Panc1 (cell line): Measurements from ENCODE around the gene LRGUK. TPM values are rescaled to one million over a fixed set of nuclear protein-coding genes. Genes with fewer than 3 reads are reported as not detected.

ENCODE experiments used
- ATAC-seq: fragments of 200-7000 bp; cut with Tn5 transposase; 2 replicates; pipeline ENCODE4 v1.9.1; 2020; ENCODE audit warnings: mild to moderate bottlenecking, moderate library complexity
- BruUV-seq: library from RNA; stranded (reverse); fragments of 400-500 nt; replicated peaks from 2 replicates; lab custom pipeline; 2021; lab: Mats Ljungman, UMichigan
- CTCF ChIA-PET: fragments of 300-600 bp; sonication (Branson Sonifier 250); formaldehyde crosslinking; loops from one replicate; lab custom pipeline; 2022; ENCODE audit warnings: antibody characterized with exemption; lab: Charles Lee
- POLR2A ChIA-PET: fragments of 300-600 bp; sonication (Branson Sonifier 250); formaldehyde crosslinking; loops from one replicate; lab custom pipeline; 2022; ENCODE audit warnings: antibody characterized with exemption; lab: Charles Lee
- DNase-seq: peaks from one replicate; pipeline ENCODE4 v3.0.0-alpha.2; 2010; ENCODE audit warnings: low read depth, low spot score
- H3K27ac ChIP-seq: 2 replicates; pipeline ENCODE4 v1.5.1; 2011; ENCODE audit warnings: mild to moderate bottlenecking, low read length, inconsistent platforms
- H3K27me3 ChIP-seq: fragments of 200-500 bp; sonication (Bioruptor generic); 2 replicates; pipeline ENCODE4 v1.6.0; 2014; ENCODE audit warnings: low read length, inconsistent platforms; ENCODE audit not compliant: control insufficient read depth, insufficient read depth
- H3K36me3 ChIP-seq: fragments of 200-500 bp; sonication (Bioruptor generic); 2 replicates; pipeline ENCODE4 v1.5.1; 2014; ENCODE audit warnings: inconsistent platforms, mild to moderate bottlenecking, low read length, moderate library complexity; ENCODE audit not compliant: control insufficient read depth, insufficient read depth
- H3K4me1 ChIP-seq: 2 replicates; pipeline ENCODE4 v1.5.1; 2011; ENCODE audit warnings: inconsistent platforms, mild to moderate bottlenecking, low read length, moderate library complexity; ENCODE audit not compliant: control insufficient read depth, insufficient read depth
- H3K4me3 ChIP-seq, 2 experiments: 2 replicates each; pipeline ENCODE4 v1.5.1; 2011 to 2012; ENCODE audit warnings: low read depth in 2 of 2, low read length in 2 of 2, mild to moderate bottlenecking in 2 of 2, inconsistent platforms in 1 of 2, moderate library complexity in 1 of 2
- H3K9me3 ChIP-seq: fragments of 200-500 bp; sonication (Bioruptor generic); 2 replicates; pipeline ENCODE4 v1.5.1; 2014; ENCODE audit warnings: low read depth, mild to moderate bottlenecking, inconsistent platforms, low read length, moderate library complexity; ENCODE audit not compliant: control insufficient read depth, insufficient read depth
- POLR2AphosphoS5 ChIP-seq: IDR thresholded peaks from 2 replicates; pipeline ENCODE4 v1.6.1; 2012; ENCODE audit warnings: mild to moderate bottlenecking, low read depth, low read length, moderate library complexity
- SIN3A ChIP-seq: IDR thresholded peaks from 2 replicates; pipeline ENCODE4 v1.6.1; 2012; ENCODE audit warnings: low read depth, mild to moderate bottlenecking, low read length, moderate library complexity, borderline replicate concordance; ENCODE audit not compliant: insufficient read depth
- TCF7L2 ChIP-seq: IDR thresholded peaks from 2 replicates; pipeline ENCODE4 v1.6.1; 2011; ENCODE audit warnings: mild to moderate bottlenecking, low read depth, low read length, inconsistent platforms
- in situ Hi-C: cut with HindIII; loops from 2 replicates; pipeline ENCODE4 v1.10.0; 2016; ENCODE audit warnings: low sequenced_read_pairs, low pct_unique_long_range_greater_than_20kb
- intact Hi-C: fragments of 100-400 bp; cut with micrococcal nuclease; formaldehyde crosslinking; loops from one replicate; pipeline ENCODE4 v1.10.0; 2022; ENCODE audit not compliant: unreplicated experiment
- total RNA-seq: library from RNA; stranded (reverse); gene quantifications from one replicate; pipeline ENCODE4 v1.2.1, GENCODE V29; 2021; ENCODE audit not compliant: unreplicated experiment
- TF ChIP-seq, protein P1 (sequence below): fragments of 450-650 bp; IDR thresholded peaks from 2 replicates; pipeline ENCODE4 v1.5.1; 2017; ENCODE audit warnings: mild to moderate bottlenecking
- TF ChIP-seq, protein P2 (sequence below), 2 experiments: IDR thresholded peaks; 2 replicates each; pipeline ENCODE4 v1.6.1; 2011 to 2012; ENCODE audit warnings: low read depth in 2 of 2, control low read depth in 1 of 2, low read length in 1 of 2, mild to moderate bottlenecking in 1 of 2, moderate library complexity in 1 of 2; ENCODE audit not compliant: insufficient read depth in 1 of 2

Gene LRGUK
- total RNA-seq, 1 experiment from 2014 or later, result 0.23 TPM

DNA sequence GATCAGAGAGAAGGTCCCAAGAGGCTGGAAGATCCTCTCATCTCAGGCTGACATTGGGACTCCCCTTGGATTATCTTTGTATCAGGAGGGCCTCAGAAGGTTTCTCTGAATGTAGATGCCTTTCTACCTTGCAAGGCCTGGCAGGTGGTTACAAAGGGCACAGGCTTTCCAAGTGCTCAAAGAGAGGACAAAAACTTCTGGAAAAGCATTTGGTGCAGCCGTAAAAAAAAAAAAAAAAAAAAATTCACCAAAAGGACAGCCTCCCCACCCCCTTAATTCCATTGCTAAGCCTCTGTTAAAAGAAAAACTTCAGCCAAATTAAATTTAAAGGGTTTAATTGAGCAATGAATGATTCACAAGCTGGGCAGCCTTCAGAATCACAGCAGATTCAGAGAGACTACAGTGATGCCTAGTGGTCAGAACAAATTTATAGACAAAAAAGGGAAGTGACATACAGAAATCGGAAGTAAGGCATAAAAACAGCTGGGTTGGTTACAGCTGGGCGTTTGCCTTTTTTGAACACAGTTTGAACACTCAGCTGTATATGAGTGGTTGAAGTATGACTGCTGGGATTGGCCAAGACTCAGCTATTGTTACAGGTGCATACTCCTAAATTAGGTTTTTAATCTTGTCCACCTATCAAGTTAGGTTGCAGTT lies 42.5 kb upstream of the LRGUK start:
- ATAC-seq, result no peak
- TF ChIP-seq POLR2AphosphoS5, result no peak
- ChIA-PET POLR2A (interaction anchor here (0.6 kb wide), 1 partner anchor 363 kb away, joined by 5 read pairs; no protein-coding TSS in a partner anchor), CTCF (no interaction called here)
- H3K4me1 ChIP-seq, result no peaks in the 10 kb centered on the region
- H3K4me3 ChIP-seq, result no peak overlapping the region
- no peak for DNase-seq
- no peaks in the 10 kb centered on the region for H3K36me3 ChIP-seq
- intact Hi-C loops (no loop called here), in situ Hi-C loops (no loop called here)
- no TSS peak for BruUV-seq
- no peak overlapping the region for H3K27ac ChIP-seq
- H3K9me3 ChIP-seq, result peaks cover 17% of the 10 kb centered on the region
- H3K27me3 ChIP-seq, result no peaks in the 10 kb centered on the region

DNA sequence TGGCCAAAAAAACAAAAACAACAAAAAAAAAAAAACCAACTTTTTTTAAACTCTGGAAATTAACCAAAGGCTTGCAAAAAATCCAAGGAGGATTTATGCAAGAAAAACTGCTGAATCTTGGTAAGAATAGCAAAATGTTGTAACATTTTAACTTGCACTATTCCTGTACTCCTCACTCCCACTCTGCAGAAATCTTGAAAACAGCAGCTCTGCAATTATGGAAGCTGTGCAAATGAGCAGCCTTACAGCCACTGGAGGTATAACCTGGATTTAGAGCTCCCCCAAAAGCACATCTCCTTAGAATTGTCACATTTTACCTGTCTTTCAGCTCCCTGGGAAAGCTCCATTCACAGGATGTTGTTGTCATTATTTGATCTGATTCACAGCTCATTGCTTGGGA lies 41.8 kb upstream of the LRGUK start:
- in situ Hi-C loops (no loop called here), intact Hi-C loops (no loop called here)
- no TSS peak for BruUV-seq
- Histone ChIP-seq H3K9me3 (peaks cover 22% of the 10 kb centered on the region), H3K4me3 (no peak overlapping the region), H3K36me3 (no peaks in the 10 kb centered on the region), H3K27ac (no peak overlapping the region), H3K4me1 (no peaks in the 10 kb centered on the region), H3K27me3 (no peaks in the 10 kb centered on the region)
- ChIA-PET POLR2A (interaction anchor here (0.6 kb wide), 1 partner anchor 362 kb away, joined by 5 read pairs; no protein-coding TSS in a partner anchor), CTCF (no interaction called here)
- DNase-seq, result no peak
- TF ChIP-seq, protein P1, sequence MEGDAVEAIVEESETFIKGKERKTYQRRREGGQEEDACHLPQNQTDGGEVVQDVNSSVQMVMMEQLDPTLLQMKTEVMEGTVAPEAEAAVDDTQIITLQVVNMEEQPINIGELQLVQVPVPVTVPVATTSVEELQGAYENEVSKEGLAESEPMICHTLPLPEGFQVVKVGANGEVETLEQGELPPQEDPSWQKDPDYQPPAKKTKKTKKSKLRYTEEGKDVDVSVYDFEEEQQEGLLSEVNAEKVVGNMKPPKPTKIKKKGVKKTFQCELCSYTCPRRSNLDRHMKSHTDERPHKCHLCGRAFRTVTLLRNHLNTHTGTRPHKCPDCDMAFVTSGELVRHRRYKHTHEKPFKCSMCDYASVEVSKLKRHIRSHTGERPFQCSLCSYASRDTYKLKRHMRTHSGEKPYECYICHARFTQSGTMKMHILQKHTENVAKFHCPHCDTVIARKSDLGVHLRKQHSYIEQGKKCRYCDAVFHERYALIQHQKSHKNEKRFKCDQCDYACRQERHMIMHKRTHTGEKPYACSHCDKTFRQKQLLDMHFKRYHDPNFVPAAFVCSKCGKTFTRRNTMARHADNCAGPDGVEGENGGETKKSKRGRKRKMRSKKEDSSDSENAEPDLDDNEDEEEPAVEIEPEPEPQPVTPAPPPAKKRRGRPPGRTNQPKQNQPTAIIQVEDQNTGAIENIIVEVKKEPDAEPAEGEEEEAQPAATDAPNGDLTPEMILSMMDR, result no peak
- TF ChIP-seq, protein P2, sequence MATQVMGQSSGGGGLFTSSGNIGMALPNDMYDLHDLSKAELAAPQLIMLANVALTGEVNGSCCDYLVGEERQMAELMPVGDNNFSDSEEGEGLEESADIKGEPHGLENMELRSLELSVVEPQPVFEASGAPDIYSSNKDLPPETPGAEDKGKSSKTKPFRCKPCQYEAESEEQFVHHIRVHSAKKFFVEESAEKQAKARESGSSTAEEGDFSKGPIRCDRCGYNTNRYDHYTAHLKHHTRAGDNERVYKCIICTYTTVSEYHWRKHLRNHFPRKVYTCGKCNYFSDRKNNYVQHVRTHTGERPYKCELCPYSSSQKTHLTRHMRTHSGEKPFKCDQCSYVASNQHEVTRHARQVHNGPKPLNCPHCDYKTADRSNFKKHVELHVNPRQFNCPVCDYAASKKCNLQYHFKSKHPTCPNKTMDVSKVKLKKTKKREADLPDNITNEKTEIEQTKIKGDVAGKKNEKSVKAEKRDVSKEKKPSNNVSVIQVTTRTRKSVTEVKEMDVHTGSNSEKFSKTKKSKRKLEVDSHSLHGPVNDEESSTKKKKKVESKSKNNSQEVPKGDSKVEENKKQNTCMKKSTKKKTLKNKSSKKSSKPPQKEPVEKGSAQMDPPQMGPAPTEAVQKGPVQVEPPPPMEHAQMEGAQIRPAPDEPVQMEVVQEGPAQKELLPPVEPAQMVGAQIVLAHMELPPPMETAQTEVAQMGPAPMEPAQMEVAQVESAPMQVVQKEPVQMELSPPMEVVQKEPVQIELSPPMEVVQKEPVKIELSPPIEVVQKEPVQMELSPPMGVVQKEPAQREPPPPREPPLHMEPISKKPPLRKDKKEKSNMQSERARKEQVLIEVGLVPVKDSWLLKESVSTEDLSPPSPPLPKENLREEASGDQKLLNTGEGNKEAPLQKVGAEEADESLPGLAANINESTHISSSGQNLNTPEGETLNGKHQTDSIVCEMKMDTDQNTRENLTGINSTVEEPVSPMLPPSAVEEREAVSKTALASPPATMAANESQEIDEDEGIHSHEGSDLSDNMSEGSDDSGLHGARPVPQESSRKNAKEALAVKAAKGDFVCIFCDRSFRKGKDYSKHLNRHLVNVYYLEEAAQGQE (IDR thresholded peaks at IDR 0.05; ENCODE audit: insufficient read depth in 1 of 2, low read depth in 2 of 2, low read length in 1 of 2), result no peak
- TF ChIP-seq TCF7L2 (no peak), SIN3A (no peak), POLR2AphosphoS5 (no peak)
- no peak for ATAC-seq
